Measurements from ENCODE around the gene GPR160. TPM values are rescaled to one million over a fixed set of nuclear protein-coding genes. Genes with fewer than 3 reads are reported as not detected.

GPR160 gene
- polyA plus RNA-seq, 1 donor from 2014 or later, result 40.9 TPM

DNA sequence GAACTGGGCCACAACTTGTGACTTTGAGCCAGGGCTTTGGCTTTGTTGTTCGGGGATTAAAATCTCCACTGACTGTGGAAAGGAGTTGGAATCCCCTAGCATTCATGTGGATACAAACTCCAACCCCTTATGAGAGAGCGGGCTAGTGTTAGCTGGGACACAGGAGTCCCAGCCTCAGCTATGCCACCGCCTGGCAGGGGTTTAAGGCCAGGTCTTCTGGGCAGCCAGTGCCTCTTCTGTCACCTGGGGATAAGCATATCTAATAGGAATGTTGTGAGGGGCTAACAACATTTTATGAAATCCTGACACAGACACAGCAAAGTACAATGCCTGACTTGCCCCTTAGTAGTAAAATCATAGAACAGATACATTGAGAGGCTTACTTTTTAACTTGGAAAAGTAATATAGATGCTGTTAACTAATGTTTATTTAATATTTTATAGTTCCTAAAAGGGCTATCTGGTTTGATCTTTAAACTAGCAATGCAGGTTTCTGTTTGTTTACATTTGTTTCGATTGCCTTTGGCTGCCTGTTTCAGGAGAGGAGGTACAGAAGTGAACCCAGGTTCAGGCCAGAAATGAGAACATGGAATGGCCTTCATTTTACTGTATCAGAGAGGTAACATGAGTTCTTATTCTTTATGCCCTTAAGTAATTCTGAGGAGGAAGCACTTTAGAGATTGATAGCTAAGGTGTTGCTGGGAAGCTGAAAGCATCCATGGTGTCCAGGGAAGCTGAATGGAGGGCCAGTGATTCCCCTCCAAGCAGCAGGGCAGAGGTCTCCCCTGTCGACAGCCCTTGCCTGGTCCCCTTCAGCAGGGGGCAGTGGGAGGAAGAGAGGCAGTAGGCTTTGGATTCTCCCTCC is 8.7 kb downstream of the GPR160 start:
- no peaks in the 10 kb centered on the region for H3K9me3 Mint-ChIP-seq
- H3K36me3 Mint-ChIP-seq, result no peaks in the 10 kb centered on the region
- no peaks in the 10 kb centered on the region for H3K27me3 Mint-ChIP-seq
- H3K4me1 Mint-ChIP-seq, result peaks cover 22 to 24% (median 23%) of the 10 kb centered on the region in 3 donors
- H3K4me3 Mint-ChIP-seq, result peak overlapping the region in 1 of 4 donors; percentile 57
- peak overlapping the region; percentile 70 to 82 (median 78) for H3K27ac Mint-ChIP-seq

DNA sequence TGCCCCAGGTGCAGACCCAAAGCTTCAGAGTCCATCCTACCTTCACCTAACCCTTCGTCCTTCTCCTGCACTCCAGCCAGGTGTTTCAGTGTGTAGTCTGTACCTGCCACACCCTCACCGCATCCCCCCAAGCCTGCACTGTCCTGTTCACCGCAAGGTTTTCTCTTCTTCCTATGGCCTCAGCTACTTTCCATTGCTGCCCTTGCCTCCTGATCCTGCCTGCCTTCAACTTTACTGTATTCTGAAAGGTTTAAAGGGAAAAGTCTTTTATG is 9.3 kb downstream of the GPR160 start:
- Mint-ChIP-seq H3K9me3 (no peaks in the 10 kb centered on the region), H3K4me1 (peaks cover 17 to 22% (median 19%) of the 10 kb centered on the region in 3 donors), H3K36me3 (no peaks in the 10 kb centered on the region), H3K27me3 (no peaks in the 10 kb centered on the region), H3K4me3 (no peak overlapping the region), H3K27ac (peak overlapping the region in 2 of 3 donors; percentile 35 to 78)

- H3K27ac Mint-ChIP-seq, result peak overlapping the region in 1 of 3 donors; percentile 23
- H3K9me3 Mint-ChIP-seq, result peaks cover 0 to 2% (median 0%) of the 10 kb centered on the region in 3 donors
- peaks cover 12 to 14% (median 13%) of the 10 kb centered on the region in 3 donors for H3K4me1 Mint-ChIP-seq
- no peaks in the 10 kb centered on the region for H3K27me3 Mint-ChIP-seq
- peaks cover 4% of the 10 kb centered on the region for H3K36me3 Mint-ChIP-seq
- H3K4me3 Mint-ChIP-seq, result no peak overlapping the region
Observed at GRCh38 chr3:170049146-170050000, 11.6 kb downstream of the GPR160 start.

GRCh38 chr3:170050753-170051152 is 13.0 kb downstream of the GPR160 start:
- peaks cover 0 to 2% (median 0%) of the 10 kb centered on the region in 3 donors for H3K9me3 Mint-ChIP-seq
- no peaks in the 10 kb centered on the region for H3K27me3 Mint-ChIP-seq
- H3K4me3 Mint-ChIP-seq, result no peak overlapping the region
- H3K27ac Mint-ChIP-seq, result no peak overlapping the region
- H3K4me1 Mint-ChIP-seq, result peaks cover 10 to 13% (median 12%) of the 10 kb centered on the region in 3 donors
- H3K36me3 Mint-ChIP-seq, result peaks cover 4% of the 10 kb centered on the region

- H3K4me1 Mint-ChIP-seq, result peaks cover 22 to 24% (median 22%) of the 10 kb centered on the region in 3 donors
- no peaks in the 10 kb centered on the region for H3K27me3 Mint-ChIP-seq
- no peak overlapping the region for H3K4me3 Mint-ChIP-seq
- peaks cover 4% of the 10 kb centered on the region for H3K36me3 Mint-ChIP-seq
- H3K27ac Mint-ChIP-seq, result no peak overlapping the region
- H3K9me3 Mint-ChIP-seq, result peaks cover 0 to 2% (median 0%) of the 10 kb centered on the region in 3 donors
Observed at GRCh38 chr3:170052398-170052797, 14.6 kb downstream of the GPR160 start.

GRCh38 chr3:170054204-170054603 is 16.4 kb downstream of the GPR160 start:
- peaks cover 0 to 2% (median 0%) of the 10 kb centered on the region in 3 donors for H3K9me3 Mint-ChIP-seq
- peaks cover 4% of the 10 kb centered on the region for H3K36me3 Mint-ChIP-seq
- H3K4me3 Mint-ChIP-seq, result peak overlapping the region in 1 of 4 donors; percentile 94
- H3K27ac Mint-ChIP-seq, result no peak overlapping the region
- H3K4me1 Mint-ChIP-seq, result peaks cover 34 to 35% (median 34%) of the 10 kb centered on the region in 3 donors
- peaks cover 1% of the 10 kb centered on the region for H3K27me3 Mint-ChIP-seq

DNA sequence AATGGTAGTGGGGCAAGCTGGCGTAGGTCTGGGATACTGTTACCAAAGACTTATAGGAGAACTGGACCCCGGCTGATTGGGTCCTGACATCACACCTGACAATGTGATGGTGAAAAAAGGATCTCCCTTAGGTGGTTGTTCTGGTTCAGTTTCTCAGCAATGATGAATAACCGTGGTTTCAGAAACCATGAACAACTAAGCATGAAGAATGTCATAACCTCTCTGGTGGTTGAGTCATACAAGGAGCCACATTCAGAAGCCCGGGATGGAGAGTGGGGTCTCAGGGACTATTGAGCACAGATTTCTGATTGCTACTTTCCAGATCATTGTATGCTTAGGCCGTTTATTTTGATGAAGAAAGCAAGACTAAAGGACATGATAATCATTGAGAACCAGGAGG is 17.4 kb downstream of the GPR160 start:
- H3K27me3 Mint-ChIP-seq, result peaks cover 1% of the 10 kb centered on the region
- peaks cover 0 to 2% (median 0%) of the 10 kb centered on the region in 3 donors for H3K9me3 Mint-ChIP-seq
- H3K36me3 Mint-ChIP-seq, result peaks cover 4% of the 10 kb centered on the region
- peaks cover 34 to 35% (median 34%) of the 10 kb centered on the region in 3 donors for H3K4me1 Mint-ChIP-seq
- H3K27ac Mint-ChIP-seq, result peak overlapping the region in 1 of 3 donors; percentile 85
- H3K4me3 Mint-ChIP-seq, result peak overlapping the region; percentile 72 to 94 (median 84)

GRCh38 chr3:170056710-170057454 is 19.1 kb downstream of the GPR160 start:
- peak overlapping the region in 2 of 4 donors; percentile 51 to 59 for H3K4me3 Mint-ChIP-seq
- no peak overlapping the region for H3K27ac Mint-ChIP-seq
- peaks cover 4% of the 10 kb centered on the region for H3K36me3 Mint-ChIP-seq
- H3K9me3 Mint-ChIP-seq, result peaks cover 0 to 2% (median 0%) of the 10 kb centered on the region in 3 donors
- peaks cover 34 to 35% (median 34%) of the 10 kb centered on the region in 3 donors for H3K4me1 Mint-ChIP-seq
- peaks cover 1% of the 10 kb centered on the region for H3K27me3 Mint-ChIP-seq

- Mint-ChIP-seq H3K36me3 (peaks cover 1% of the 10 kb centered on the region), H3K27me3 (peaks cover 1% of the 10 kb centered on the region), H3K4me1 (peaks cover 34 to 35% (median 34%) of the 10 kb centered on the region in 3 donors), H3K4me3 (peak overlapping the region in 3 of 4 donors; percentile 25 to 83 (median 68)), H3K9me3 (no peaks in the 10 kb centered on the region), H3K27ac (peak overlapping the region in 1 of 3 donors; percentile 83)
Observed at GRCh38 chr3:170057550-170057949, 19.8 kb downstream of the GPR160 start.

DNA sequence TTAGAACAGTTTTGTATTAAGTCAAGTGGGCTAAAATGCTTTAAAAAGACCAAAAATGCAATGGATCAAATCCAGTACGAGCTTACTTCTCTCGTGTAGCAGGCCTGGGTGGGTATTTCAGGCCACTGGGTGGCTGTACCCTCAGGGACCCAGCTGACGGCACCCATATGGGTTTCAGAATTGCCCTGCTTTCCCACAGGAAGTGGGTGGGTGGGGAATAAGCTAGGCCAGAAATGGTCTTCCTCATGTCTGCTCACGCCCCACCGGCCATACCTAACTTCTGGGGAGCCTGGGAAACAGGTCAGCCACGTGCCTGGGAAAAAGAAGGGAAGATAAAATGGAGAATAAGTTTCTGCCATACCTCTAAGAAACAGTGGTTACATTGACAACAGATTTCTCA is 20.3 kb downstream of the GPR160 start:
- H3K36me3 Mint-ChIP-seq, result peaks cover 1% of the 10 kb centered on the region
- H3K4me3 Mint-ChIP-seq, result peak overlapping the region in 2 of 4 donors; percentile 68 to 83
- H3K4me1 Mint-ChIP-seq, result peaks cover 34 to 35% (median 34%) of the 10 kb centered on the region in 3 donors
- H3K27ac Mint-ChIP-seq, result peak overlapping the region in 1 of 3 donors; percentile 83
- peaks cover 1% of the 10 kb centered on the region for H3K27me3 Mint-ChIP-seq
- no peaks in the 10 kb centered on the region for H3K9me3 Mint-ChIP-seq

DNA sequence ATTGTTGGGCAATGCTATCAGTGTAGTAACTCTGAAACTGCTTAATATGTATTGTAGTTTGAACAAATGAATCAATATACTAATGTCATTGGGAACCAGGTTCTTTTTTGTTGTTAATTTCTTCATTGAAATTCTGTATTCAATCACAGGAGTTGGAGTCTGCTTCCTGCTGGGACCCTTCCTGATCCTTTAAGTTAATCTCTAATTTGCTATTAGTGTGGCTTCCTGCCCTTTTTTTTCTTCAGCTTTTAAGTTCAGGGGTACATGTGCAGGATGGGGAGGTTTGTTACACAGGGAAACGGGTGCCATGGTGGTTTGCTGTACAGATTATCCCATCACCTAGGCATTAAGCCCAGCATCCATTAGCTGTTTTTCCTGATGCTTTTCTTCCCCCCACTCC is 21.7 kb downstream of the GPR160 start:
- no peak overlapping the region for H3K27ac Mint-ChIP-seq
- peaks cover 1% of the 10 kb centered on the region for H3K27me3 Mint-ChIP-seq
- H3K4me3 Mint-ChIP-seq, result no peak overlapping the region
- H3K36me3 Mint-ChIP-seq, result peaks cover 1% of the 10 kb centered on the region
- H3K9me3 Mint-ChIP-seq, result peaks cover 0 to 1% (median 0%) of the 10 kb centered on the region in 3 donors
- H3K4me1 Mint-ChIP-seq, result peaks cover 34 to 39% (median 36%) of the 10 kb centered on the region in 3 donors

DNA sequence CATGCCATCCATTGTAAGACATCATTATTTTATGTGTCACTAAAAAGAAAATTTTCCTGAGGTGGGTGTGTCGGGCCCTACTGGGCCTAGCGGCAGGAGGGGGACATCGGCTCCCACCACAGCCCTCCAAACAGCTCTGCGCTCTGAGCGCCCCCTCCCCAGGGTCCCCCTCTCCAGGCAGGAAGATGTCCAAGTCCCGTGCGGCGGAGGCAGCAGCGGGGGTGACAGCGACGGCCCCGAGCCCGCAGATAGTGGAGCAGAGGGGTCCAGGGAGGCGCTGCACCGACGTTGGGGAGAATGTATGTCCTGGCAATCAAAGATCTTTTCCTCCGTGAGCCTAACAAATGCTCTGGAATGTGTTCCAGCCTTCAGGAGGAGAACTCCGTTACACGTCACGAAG is 24.3 kb downstream of the GPR160 start:
- Mint-ChIP-seq H3K9me3 (peaks cover 0 to 2% (median 1%) of the 10 kb centered on the region in 3 donors), H3K27ac (no peak overlapping the region), H3K36me3 (peaks cover 8% of the 10 kb centered on the region), H3K27me3 (peaks cover 1% of the 10 kb centered on the region), H3K4me3 (no peak overlapping the region), H3K4me1 (peaks cover 14 to 18% (median 17%) of the 10 kb centered on the region in 3 donors)

DNA sequence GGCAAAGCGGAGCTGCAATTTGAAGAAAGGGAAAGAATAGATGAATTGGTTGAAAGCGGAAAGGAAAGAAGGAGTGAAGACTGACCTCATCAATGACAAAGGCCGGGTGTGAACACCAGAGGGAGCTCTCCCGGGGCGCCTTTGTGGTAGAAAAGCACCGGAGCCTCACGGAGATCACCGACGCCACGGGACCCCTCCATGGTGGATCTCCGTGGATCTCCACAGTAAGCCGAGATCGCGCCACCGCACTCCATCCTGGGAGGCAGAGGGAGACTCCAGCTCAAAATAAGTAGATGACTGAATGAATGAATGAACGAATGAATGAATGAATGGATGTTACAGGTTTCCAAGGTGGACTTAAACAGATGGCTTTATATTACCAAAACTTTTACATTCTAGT is 25.0 kb downstream of the GPR160 start:
- Mint-ChIP-seq H3K27me3 (peaks cover 1% of the 10 kb centered on the region), H3K36me3 (peaks cover 12% of the 10 kb centered on the region), H3K4me1 (peaks cover 8 to 11% (median 10%) of the 10 kb centered on the region in 3 donors), H3K9me3 (peaks cover 0 to 2% (median 1%) of the 10 kb centered on the region in 3 donors), H3K4me3 (no peak overlapping the region), H3K27ac (no peak overlapping the region)

GRCh38 chr3:170063691-170064090 is 25.9 kb downstream of the GPR160 start:
- Mint-ChIP-seq H3K27me3 (no peaks in the 10 kb centered on the region), H3K4me3 (peak overlapping the region in 2 of 4 donors; percentile 21 to 56), H3K36me3 (peaks cover 13% of the 10 kb centered on the region), H3K4me1 (peaks cover 0 to 4% (median 2%) of the 10 kb centered on the region in 3 donors), H3K9me3 (peaks cover 0 to 2% (median 1%) of the 10 kb centered on the region in 3 donors), H3K27ac (no peak overlapping the region)
